ENCODE measurements around the gene ERAS. TPM values are rescaled to one million over a fixed set of nuclear protein-coding genes. Genes with fewer than 3 reads are reported as not detected.

Gene ERAS
- total and polyA plus RNA-seq, 7 experiments from 2014 or later, result not detected

DNA sequence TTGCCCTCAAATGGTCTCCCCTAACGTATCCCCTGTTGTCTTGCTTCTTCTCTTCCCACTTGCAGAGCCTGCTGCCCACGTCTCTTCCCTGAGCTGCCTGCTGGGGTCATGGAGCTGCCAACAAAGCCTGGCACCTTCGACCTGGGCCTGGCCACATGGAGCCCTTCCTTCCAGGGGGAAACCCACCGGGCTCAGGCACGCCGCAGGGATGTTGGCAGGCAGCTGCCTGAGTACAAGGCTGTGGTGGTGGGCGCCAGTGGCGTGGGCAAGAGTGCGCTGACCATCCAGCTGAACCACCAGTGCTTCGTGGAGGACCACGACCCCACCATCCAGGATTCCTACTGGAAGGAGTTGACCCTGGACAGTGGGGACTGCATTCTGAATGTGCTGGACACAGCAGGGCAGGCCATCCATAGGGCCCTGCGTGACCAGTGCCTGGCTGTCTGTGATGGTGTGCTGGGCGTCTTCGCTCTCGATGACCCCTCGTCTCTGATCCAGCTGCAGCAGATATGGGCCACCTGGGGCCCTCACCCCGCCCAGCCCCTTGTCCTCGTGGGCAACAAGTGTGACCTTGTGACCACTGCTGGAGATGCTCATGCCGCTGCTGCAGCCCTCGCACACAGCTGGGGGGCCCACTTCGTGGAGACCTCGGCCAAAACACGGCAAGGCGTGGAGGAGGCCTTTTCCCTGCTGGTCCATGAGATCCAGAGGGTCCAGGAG, 2.9 kb downstream of the ERAS start:
- H3K4me1 ChIP-seq (ENCODE audit: control insufficient read depth in 2 of 2, insufficient read depth in 2 of 2, low read length in 2 of 2), result peaks cover 0 to 2% of the 10 kb centered on the region in 2 donors
- H3K36me3 ChIP-seq (ENCODE audit: control insufficient read depth in 2 of 3, insufficient read depth in 3 of 3, low read length in 3 of 3), result no peaks in the 10 kb centered on the region
- ChIA-PET POLR2A (no interaction called here), CTCF (no interaction called here)
- no peaks in the 10 kb centered on the region for H3K9me3 ChIP-seq (ENCODE audit: control insufficient read depth in 2 of 3, low read length in 3 of 3)
- intact Hi-C loops (cut with micrococcal nuclease), result no loop called here
- DNase-seq (no peak), ATAC-seq (no peak)
- Mint-ChIP-seq H3K9me3 (peaks cover 0 to 5% (median 0%) of the 10 kb centered on the region in 11 donors), H3K36me3 (peaks cover 0 to 10% (median 3%) of the 10 kb centered on the region in 5 donors), H3K27ac (no peak overlapping the region), H3K27me3 (peaks cover 19 to 53% (median 34%) of the 10 kb centered on the region in 5 donors), H3K4me3 (no peak overlapping the region), H3K4me1 (peaks cover 1 to 14% (median 5%) of the 10 kb centered on the region in 7 donors)
- H3K27ac ChIP-seq (ENCODE audit: low read depth, low read length), result no peak overlapping the region
- H3K4me3 ChIP-seq (ENCODE audit: low read length), result no peak overlapping the region
- H3K27me3 ChIP-seq (ENCODE audit: control insufficient read depth in 2 of 2, insufficient read depth in 2 of 2, low read length in 2 of 2), result no peaks in the 10 kb centered on the region

DNA sequence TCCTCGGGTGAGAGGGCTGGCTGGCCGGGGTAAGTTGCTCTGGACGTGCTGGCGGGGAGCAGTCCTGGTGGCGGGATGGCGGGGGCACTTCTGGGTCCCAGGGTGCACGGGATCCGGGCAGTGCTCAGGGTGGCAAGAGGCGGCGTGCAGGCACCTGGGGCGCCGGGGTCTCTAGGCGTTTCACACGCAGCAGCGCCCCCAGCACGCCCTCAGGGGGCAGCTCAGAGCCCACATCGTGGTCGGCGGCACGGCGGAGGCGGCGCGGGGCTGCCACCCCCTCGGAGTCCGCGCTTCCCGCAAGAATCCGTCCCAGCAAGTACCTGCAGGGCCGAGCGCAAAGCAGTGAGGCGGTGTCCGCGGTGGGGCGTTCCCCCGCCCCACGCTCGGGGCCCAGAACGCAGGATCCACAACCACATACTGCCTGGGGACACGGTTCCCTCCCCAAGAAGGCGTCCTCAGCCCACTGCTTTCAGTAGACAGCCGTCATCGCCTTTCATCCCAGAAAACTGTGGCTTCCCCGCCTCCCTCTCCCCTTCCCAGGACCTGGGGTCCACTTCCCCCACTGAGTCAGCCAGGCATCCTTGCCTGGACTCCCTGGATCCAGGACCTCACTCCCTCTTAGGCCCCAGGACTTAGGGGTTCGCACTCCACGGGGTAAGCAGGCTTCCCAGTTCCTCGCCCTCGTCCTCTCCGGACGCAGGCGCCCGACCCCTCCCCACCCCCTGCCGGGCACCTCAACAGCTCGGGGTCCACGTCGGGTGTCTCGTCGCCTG, 5.0 kb downstream of the ERAS start:
- H3K27ac ChIP-seq (ENCODE audit: low read depth, low read length), result no peak overlapping the region
- H3K9me3 ChIP-seq (ENCODE audit: control insufficient read depth in 2 of 3, low read length in 3 of 3), result no peaks in the 10 kb centered on the region
- ChIA-PET CTCF (no interaction called here), POLR2A (no interaction called here)
- Mint-ChIP-seq H3K9me3 (peaks cover 0 to 4% (median 0%) of the 10 kb centered on the region in 11 donors), H3K27ac (no peak overlapping the region), H3K4me1 (peaks cover 8 to 23% (median 16%) of the 10 kb centered on the region in 7 donors), H3K4me3 (peak overlapping the region in 1 of 10 donors; percentile 53), H3K27me3 (peaks cover 19 to 67% (median 42%) of the 10 kb centered on the region in 5 donors), H3K36me3 (peaks cover 0 to 3% (median 0%) of the 10 kb centered on the region in 5 donors)
- H3K36me3 ChIP-seq (ENCODE audit: control insufficient read depth in 2 of 3, insufficient read depth in 3 of 3, low read length in 3 of 3), result no peaks in the 10 kb centered on the region
- no peak for DNase-seq
- H3K27me3 ChIP-seq (ENCODE audit: control insufficient read depth in 2 of 2, insufficient read depth in 2 of 2, low read length in 2 of 2), result no peaks in the 10 kb centered on the region
- H3K4me3 ChIP-seq (ENCODE audit: low read length), result no peak overlapping the region
- intact Hi-C loops (cut with micrococcal nuclease), result no loop called here
- H3K4me1 ChIP-seq (ENCODE audit: control insufficient read depth in 2 of 2, insufficient read depth in 2 of 2, low read length in 2 of 2), result peaks cover 0 to 5% of the 10 kb centered on the region in 2 donors
- ATAC-seq, result no peak

- Mint-ChIP-seq H3K4me1 (peaks cover 9 to 24% (median 16%) of the 10 kb centered on the region in 7 donors), H3K4me3 (no peak overlapping the region), H3K36me3 (peaks cover 0 to 3% (median 0%) of the 10 kb centered on the region in 5 donors), H3K9me3 (peaks cover 0 to 4% (median 0%) of the 10 kb centered on the region in 11 donors), H3K27me3 (peaks cover 19 to 72% (median 48%) of the 10 kb centered on the region in 5 donors), H3K27ac (no peak overlapping the region)
- Histone ChIP-seq H3K27me3 (ENCODE audit: control insufficient read depth in 2 of 2, insufficient read depth in 2 of 2, low read length in 2 of 2) (no peaks in the 10 kb centered on the region), H3K4me1 (ENCODE audit: control insufficient read depth in 2 of 2, insufficient read depth in 2 of 2, low read length in 2 of 2) (peaks cover 0 to 5% of the 10 kb centered on the region in 2 donors), H3K9me3 (ENCODE audit: control insufficient read depth in 2 of 3, low read length in 3 of 3) (no peaks in the 10 kb centered on the region), H3K4me3 (ENCODE audit: low read length) (no peak overlapping the region), H3K36me3 (ENCODE audit: control insufficient read depth in 2 of 3, insufficient read depth in 3 of 3, low read length in 3 of 3) (no peaks in the 10 kb centered on the region), H3K27ac (ENCODE audit: low read depth, low read length) (no peak overlapping the region)
- POLR2A ChIA-PET, result no interaction called here
- intact Hi-C loops (cut with micrococcal nuclease), result no loop called here
- DNase-seq, result no peak
- no peak for ATAC-seq
- CTCF ChIA-PET, result no interaction called here
These were observed 5.6 kb downstream of the ERAS start for GRCh38 chrX:48831909-48832291.

DNA sequence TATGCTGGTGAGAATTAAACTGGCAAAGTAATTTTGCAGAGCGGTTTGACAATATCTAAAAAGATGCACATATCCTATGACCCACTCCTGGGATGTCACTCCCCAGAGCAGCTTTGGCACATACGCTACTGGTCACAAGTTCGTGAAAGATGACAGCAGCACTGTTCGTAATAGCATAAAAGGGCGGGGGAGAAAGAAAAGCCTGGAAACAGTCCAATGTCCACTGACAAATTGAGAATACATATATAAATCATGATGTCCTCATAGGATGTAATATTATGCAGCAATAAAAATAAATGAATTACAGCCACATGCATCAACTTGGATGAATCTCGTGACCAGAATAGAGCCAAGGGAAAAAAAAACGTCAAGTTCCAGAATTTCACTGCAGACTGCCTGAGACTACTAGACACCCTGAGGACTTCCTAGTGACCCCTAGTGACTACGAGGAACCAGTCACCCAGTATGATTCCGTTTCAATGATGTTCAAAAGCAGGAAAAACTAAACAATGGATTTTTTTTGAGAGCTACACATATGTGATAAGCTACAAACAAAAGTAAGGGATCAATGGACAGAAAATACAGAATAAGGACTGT, 7.3 kb downstream of the ERAS start:
- H3K4me1 Mint-ChIP-seq, result peaks cover 8 to 21% (median 16%) of the 10 kb centered on the region in 7 donors
- H3K27me3 ChIP-seq (ENCODE audit: control insufficient read depth in 2 of 2, insufficient read depth in 2 of 2, low read length in 2 of 2), result no peaks in the 10 kb centered on the region
- CTCF ChIA-PET, result interaction anchor here (1.0 kb wide), 1 partner anchor 16 kb away, joined by 3 read pairs; no protein-coding TSS in a partner anchor
- H3K27ac Mint-ChIP-seq, result no peak overlapping the region
- ATAC-seq (no peak), DNase-seq (no peak)
- peaks cover 9 to 64% (median 40%) of the 10 kb centered on the region in 5 donors for H3K27me3 Mint-ChIP-seq
- peaks cover 0 to 3% (median 0%) of the 10 kb centered on the region in 5 donors for H3K36me3 Mint-ChIP-seq
- H3K4me3 ChIP-seq (ENCODE audit: low read length), result no peak overlapping the region
- peak overlapping the region in 9 of 10 donors; percentile 23 to 92 (median 86) for H3K4me3 Mint-ChIP-seq
- H3K4me1 ChIP-seq (ENCODE audit: control insufficient read depth in 2 of 2, insufficient read depth in 2 of 2, low read length in 2 of 2), result peaks cover 0 to 5% of the 10 kb centered on the region in 2 donors
- H3K9me3 ChIP-seq (ENCODE audit: control insufficient read depth in 2 of 3, low read length in 3 of 3), result no peaks in the 10 kb centered on the region
- H3K36me3 ChIP-seq (ENCODE audit: control insufficient read depth in 2 of 3, insufficient read depth in 3 of 3, low read length in 3 of 3), result no peaks in the 10 kb centered on the region
- POLR2A ChIA-PET, result interaction anchor here (0.6 to 1.3 kb wide), 3 partner anchors 32 to 71 kb away, joined by 3 read pairs; no protein-coding TSS in a partner anchor
- no peak overlapping the region for H3K27ac ChIP-seq (ENCODE audit: low read depth, low read length)
- peaks cover 0 to 3% (median 0%) of the 10 kb centered on the region in 11 donors for H3K9me3 Mint-ChIP-seq
- intact Hi-C loops (cut with micrococcal nuclease), result no loop called here

GRCh38 chrX:48834383-48834709, 8.0 kb downstream of the ERAS start:
- H3K4me3 Mint-ChIP-seq, result peak overlapping the region; percentile 79 to 92 (median 86)
- Histone ChIP-seq H3K36me3 (ENCODE audit: control insufficient read depth in 2 of 3, insufficient read depth in 3 of 3, low read length in 3 of 3) (no peaks in the 10 kb centered on the region), H3K27ac (ENCODE audit: low read depth, low read length) (no peak overlapping the region), H3K9me3 (ENCODE audit: control insufficient read depth in 2 of 3, low read length in 3 of 3) (no peaks in the 10 kb centered on the region), H3K4me1 (ENCODE audit: control insufficient read depth in 2 of 2, insufficient read depth in 2 of 2, low read length in 2 of 2) (peaks cover 0 to 5% of the 10 kb centered on the region in 2 donors), H3K4me3 (ENCODE audit: low read length) (peak overlapping the region; percentile 44), H3K27me3 (ENCODE audit: control insufficient read depth in 2 of 2, insufficient read depth in 2 of 2, low read length in 2 of 2) (no peaks in the 10 kb centered on the region)
- intact Hi-C loops (cut with micrococcal nuclease), result no loop called here
- H3K4me1 Mint-ChIP-seq, result peaks cover 8 to 21% (median 16%) of the 10 kb centered on the region in 7 donors
- peaks cover 5 to 60% (median 40%) of the 10 kb centered on the region in 5 donors for H3K27me3 Mint-ChIP-seq
- ChIA-PET CTCF (interaction anchor here (1.0 kb wide), 1 partner anchor 15 kb away, joined by 3 read pairs; no protein-coding TSS in a partner anchor), POLR2A (interaction anchor here (0.7 to 1.3 kb wide), 2 partner anchors 33 to 72 kb away, joined by 3 read pairs; no protein-coding TSS in a partner anchor)
- DNase-seq (no peak), ATAC-seq (no peak)
- peak overlapping the region in 4 of 9 donors; percentile 41 to 54 (median 44) for H3K27ac Mint-ChIP-seq
- peaks cover 0 to 3% (median 0%) of the 10 kb centered on the region in 11 donors for H3K9me3 Mint-ChIP-seq
- H3K36me3 Mint-ChIP-seq, result peaks cover 0 to 3% (median 0%) of the 10 kb centered on the region in 5 donors

DNA sequence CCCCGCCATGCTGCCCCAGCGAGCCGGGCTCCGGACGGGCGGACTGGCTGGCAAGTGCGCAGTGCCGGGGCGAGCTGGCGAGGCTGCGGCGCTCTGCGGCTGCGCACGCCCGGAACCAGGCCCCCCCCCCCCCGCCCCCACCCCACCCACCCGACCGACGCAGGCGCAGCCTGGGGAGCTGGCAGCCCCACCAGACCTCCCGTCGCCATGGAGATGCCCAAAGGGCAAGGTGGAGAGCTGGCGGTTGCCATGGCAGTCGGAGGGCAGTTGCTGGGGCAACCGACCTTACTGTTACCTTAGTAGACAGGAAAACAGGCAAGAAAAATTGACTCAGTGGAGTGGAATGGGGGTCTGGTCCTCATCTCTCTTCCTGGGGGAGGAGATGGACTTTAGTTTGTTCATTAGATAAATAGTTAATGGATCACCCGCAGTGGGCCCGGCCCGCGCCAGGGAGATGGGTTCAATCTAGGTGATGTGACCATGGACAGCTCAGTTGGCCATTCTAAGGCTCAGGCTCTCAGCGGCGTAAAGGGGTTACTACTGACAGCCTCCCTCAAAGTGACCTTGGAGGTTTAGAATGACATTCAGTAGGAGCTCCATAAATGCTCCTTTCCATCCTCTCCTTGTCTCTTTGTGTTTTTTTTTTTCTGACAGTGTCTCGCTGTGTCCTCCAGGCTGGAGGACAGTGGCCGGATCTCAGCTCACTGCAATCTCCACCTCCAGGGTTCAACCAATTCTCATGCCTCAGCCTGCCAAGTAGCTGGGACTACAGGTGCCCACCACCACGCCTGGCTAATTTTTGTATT, 9.4 kb downstream of the ERAS start, which contains the start of gene PCSK1N:
Gene PCSK1N (minus strand): TSS at position 87 of the 806 bp plus-strand sequence. CDS start 78 bp downstream, at position 9.
- peaks cover 0 to 3% (median 0%) of the 10 kb centered on the region in 11 donors for H3K9me3 Mint-ChIP-seq
- peak in 4 of 9 donors; percentile 8 to 50 (median 24) for DNase-seq
- CTCF ChIA-PET, result interaction anchor here (0.6 to 1.1 kb wide), 2 partner anchors 78 to 187 kb away, joined by 3 to 4 read pairs; no protein-coding TSS in a partner anchor
- Histone ChIP-seq H3K27ac (ENCODE audit: low read depth, low read length) (no peak within 1 kb of the TSS), H3K4me3 (ENCODE audit: low read length) (peak within 1 kb of the TSS; percentile 44), H3K27me3 (ENCODE audit: control insufficient read depth in 2 of 2, insufficient read depth in 2 of 2, low read length in 2 of 2) (no peaks in the 10 kb centered on the region), H3K4me1 (ENCODE audit: control insufficient read depth in 2 of 2, insufficient read depth in 2 of 2, low read length in 2 of 2) (peaks cover 0 to 5% of the 10 kb centered on the region in 2 donors), H3K36me3 (ENCODE audit: control insufficient read depth in 2 of 3, insufficient read depth in 3 of 3, low read length in 3 of 3) (no peaks in the 10 kb centered on the region), H3K9me3 (ENCODE audit: control insufficient read depth in 2 of 3, low read length in 3 of 3) (no peaks in the 10 kb centered on the region)
- peak; percentile 76 for ATAC-seq
- POLR2A ChIA-PET, result no interaction called here
- peaks cover 8 to 21% (median 16%) of the 10 kb centered on the region in 7 donors for H3K4me1 Mint-ChIP-seq
- intact Hi-C loops (cut with micrococcal nuclease), result no loop called here
- H3K27ac Mint-ChIP-seq, result peak within 1 kb of the TSS in 7 of 9 donors; percentile 9 to 72 (median 41)
- peak within 1 kb of the TSS; percentile 79 to 92 (median 86) for H3K4me3 Mint-ChIP-seq
- H3K27me3 Mint-ChIP-seq, result peaks cover 2 to 53% (median 32%) of the 10 kb centered on the region in 5 donors
- H3K36me3 Mint-ChIP-seq, result peaks cover 0 to 2% (median 0%) of the 10 kb centered on the region in 5 donors

Data from naive thymus-derived CD4-positive, alpha-beta T cell (primary cell).